Stimulated activated CD4-positive, alpha-beta T cell treated with anti-CD3 and anti-CD28 coated beads, Interleukin-15, amount 100 ng/mL, for 1 hour (primary cell): Measurements from ENCODE around the gene ST6GALNAC6.
"Not testable (repeated sequence)": the region's sequence is repeated elsewhere in the genome, so short reads cannot be mapped to it uniquely, and the experiment has no call there.

Experiments
- DNase-seq, 2 donors: peaks; one replicate each; pipeline ENCODE4 v3.0.0-alpha.2; 2020; ENCODE audit warnings: low read depth in 1 of 2, low spot score in 1 of 2

Gene ST6GALNAC6

DNA sequence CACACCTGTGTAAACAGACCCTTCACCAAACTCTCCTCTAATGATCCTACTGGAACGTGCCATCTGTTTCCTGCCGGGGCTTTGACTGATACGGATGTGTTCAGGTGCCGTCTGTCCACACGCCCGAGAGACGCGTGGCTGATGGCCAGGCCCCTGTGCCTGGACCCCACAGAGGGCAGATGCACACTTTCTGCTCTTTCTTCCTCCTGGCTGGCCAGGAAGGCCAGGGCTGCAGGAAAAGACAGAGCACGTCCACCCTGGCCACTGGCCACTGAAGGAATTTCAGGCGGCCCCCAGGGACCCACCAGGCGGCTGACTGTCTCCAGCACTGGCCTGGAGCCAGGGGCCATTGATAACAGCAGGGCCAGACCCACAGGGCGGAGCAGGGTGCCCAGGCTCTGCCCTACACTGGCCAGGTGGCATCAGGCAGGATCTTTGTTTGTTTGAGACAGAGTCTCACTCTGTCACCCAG lies 41.3 kb downstream of the ST6GALNAC6 start:
- no peak for DNase-seq

GRCh38 chr9:127857278-127857677 lies 42.1 kb downstream of the ST6GALNAC6 start:
- no peak for DNase-seq

DNA sequence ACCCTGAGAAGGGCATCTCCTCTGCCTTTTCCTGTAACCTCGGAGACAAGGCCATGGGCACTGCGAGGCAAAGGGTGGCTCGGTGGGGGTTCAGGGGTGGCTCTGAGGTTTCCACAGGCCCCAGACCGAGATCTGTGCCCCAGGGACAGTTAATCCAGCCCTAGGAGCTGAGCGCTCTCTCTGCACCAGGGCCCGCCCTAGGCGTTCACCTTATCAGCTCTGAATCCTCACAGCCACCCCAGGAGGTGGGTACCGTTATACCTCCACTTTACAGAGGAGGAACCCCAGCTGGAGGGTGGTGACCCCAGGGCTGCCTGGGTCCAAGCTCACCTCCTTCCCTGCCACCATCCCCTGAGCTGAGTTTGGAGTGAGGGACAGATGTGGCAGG lies 42.7 kb downstream of the ST6GALNAC6 start:
- no peak for DNase-seq

DNA sequence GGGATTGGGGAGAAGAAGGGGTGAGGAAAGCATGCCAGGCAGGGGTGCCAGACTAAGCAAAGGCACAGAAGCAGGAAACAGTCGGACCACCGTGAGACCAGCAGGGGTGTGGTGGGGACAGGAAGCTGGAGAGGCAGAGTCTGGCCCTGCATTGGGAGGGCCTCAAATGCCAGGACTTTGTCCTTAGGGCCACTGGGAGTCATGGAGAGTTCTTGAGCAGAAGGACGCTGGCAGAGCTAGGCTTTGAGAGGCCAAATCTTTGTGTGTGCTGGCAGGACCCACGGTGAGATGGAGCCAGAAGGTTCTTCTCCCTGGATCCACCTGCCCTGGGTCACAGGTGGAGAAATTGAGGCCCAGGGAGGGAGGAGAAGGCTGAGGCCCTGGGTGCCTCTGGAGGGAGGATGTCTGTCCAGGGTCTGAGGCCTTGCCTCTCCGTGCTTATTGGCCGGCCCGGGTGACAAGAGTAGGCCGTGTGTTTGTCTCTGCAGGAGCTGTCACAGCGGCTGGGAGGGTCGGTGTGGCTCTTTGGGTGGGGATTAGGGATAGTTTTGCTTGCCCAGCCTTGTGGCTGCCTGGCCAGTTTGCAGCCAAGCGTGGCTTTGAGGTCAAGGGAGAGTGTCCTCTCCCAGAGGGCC lies 43.2 kb downstream of the ST6GALNAC6 start:
- DNase-seq: no peak

- no peak for DNase-seq
Observed at GRCh38 chr9:127855522-127855921, 43.9 kb downstream of the ST6GALNAC6 start.

DNA sequence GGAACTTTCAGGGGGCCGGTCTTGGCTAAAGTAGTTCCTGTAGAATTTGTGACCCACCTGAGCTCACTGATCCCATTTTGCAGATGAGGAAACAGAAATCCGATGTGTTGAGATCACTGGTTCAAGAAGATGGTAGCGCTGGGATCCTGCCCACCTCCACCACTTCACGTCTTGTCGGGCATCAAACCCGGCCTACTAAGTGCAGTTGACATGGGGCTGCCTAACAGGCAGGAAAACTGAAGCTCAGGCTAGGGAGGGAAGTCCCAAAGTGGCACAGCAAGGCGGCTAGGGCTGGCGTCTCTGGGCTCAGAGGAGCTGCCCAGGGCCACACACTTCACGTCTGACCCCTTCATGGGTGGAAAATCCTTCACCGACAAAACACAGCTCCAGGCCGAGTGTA lies 44.4 kb downstream of the ST6GALNAC6 start:
- no peak for DNase-seq

DNA sequence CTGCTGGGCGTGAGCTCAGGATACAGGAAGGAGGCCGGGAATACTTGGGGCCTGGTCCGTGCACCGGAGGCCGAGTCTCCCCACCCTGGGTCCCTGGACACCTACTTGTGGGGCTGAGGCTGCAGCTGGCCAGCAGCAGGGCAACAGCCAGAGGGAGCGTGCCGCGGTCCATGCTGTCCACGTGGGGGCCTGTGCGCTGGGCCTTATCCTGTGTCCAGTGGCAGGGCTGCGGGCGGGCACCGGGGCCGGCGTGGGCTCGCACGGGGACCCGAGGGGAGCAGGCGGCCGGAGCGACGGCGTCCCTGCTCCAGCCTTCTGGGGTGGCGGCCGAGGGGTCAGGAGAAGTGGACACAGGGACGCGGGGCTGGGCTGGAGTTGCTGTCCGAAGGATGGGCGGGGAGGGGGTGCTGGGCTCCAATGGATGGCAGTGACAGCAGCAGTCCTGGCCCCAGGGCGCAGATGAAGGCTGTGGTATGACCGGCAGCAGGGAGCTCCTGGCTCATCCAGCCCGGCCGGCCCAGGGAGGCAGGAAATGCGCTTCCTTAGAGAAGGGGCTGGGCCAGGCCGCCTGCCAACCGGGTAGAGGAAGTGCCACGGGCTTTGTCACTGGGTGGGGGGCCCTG lies 45.1 kb downstream of the ST6GALNAC6 start, which contains the start of gene ENG:
TSS of gene ENG (minus strand) at position 475 of the 623 bp plus-strand sequence. CDS start at position 172, 303 bp downstream.
- DNase-seq: no peak

DNA sequence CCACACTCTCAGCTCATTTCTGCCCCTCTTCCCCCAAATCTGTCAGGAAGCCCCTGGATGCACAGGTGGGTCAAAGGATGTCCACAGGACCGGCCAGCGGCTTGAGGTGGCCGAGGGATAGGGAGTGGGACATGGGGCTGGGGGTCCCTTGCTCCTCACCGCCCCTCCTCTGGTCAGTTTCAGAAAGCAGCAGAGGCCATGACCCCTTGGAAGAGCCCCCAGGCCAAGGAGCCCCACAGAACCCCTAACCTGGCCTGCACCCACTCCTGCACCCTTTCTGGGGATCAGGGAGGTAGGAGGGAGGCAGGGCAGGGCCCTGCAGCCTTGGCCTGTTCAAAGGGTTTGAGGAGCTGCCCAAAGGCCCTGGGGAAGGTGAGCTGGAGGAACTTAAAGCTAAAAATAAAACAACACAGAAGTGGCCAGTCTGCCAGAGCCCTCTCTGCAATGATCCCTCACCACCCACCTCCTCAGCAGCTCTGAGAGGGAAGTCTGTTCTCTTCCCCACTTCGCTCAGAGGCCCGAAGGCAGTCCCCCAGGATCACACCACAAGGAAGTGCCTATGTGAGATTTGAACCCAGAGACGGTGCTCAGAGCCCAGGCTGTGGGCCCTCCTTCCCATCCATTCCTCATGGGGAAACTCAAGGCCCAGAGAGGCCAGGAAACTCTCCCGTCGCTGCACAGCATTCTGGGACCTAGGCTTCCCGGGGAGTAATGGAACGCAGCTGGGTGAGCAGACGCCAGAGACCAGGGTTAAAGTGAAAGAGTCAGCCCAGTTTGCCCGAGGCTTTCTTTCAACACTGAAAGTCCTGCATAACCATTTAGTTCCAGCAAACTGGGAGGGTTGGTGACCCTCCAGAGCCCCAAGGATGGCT lies 45.9 kb downstream of the ST6GALNAC6 start:
- no peak for DNase-seq

DNA sequence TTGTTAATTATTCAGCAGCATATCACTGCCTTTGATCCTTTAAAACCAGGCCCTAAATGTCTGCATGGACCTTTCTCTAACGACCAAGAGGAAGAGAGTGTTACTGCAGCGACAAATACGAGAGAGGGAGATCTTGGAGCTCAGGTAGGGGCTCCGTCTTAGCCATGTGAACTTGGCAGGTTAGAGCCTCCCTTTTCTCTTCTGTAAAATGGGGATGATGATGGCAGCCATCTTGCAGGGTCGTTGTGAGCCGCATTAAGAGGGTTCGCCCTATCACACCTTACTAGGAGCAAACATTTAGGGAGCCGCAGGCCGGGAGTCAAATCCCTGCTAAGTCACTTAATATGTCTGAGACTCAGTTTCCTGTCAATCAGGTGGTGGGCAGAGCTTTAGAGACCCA lies 46.6 kb downstream of the ST6GALNAC6 start:
- DNase-seq: no peak

DNA sequence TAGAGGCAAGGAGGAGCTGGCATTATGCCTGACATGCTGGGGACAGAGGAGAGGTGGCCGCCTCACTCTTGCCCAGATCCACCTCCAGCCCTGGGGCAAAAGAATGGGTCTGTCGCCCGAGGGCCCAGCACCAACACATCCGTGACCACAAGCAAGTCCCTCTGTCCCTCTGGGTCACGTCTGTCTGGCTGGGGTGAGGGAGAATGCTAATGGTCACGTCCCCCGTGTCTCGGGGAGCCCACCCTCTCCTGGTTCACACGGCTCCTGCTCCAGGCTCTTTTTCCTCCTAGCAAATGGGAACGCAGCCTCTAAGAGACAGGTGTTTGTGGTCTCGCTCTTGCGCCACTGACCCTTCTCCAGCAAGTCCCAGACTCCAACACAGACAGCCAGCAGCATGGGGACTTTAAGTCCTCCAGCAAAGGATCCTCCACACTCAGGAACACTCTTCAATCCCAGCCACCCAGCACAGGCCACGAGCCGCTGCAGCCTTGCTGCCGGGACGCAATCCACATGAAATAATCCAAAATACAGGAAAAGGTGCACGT lies 49.0 kb downstream of the ST6GALNAC6 start:
- no peak for DNase-seq

DNA sequence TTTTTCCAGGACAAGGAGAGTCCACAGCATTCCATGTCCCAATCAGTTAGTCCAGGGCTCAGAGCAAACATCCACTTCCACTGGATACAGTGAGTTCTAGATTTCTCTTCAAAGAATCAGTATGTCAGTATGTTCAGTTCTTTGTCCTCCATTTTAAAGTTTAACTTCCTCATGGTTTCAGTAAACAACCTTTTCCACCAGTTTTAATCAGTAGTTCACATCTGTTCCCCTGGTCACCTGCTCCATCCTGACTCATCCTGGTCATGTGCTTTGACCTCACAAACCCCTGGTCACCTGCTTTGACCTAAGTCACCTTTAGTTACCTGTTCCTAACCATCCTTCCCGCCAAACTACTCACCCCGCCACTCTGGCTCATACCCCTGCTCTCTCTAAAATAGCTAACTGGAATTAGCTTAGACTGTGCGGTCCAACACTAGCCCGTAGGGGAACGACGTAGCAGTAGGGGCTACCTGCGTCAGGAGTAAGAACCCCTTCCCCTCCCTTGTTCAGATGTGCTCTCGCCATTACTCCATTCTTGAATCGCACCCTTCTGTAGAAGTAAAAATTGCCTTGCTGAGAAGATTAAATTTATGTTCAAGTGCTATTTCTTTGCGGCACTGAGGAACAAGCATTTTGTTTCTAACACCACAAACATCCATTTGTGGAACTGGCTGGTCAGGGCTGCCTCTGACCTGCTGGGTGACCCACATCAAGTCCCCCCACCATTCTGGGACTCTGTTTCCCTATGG lies 50.5 kb downstream of the ST6GALNAC6 start:
- DNase-seq: no peak

- DNase-seq: no peak
Observed at GRCh38 chr9:127847833-127848755, 51.3 kb downstream of the ST6GALNAC6 start.

- no peak for DNase-seq
Observed at GRCh38 chr9:127847178-127847510, 52.3 kb downstream of the ST6GALNAC6 start.

- DNase-seq: no peak
Observed at GRCh38 chr9:127846443-127847177, 52.8 kb downstream of the ST6GALNAC6 start.

DNA sequence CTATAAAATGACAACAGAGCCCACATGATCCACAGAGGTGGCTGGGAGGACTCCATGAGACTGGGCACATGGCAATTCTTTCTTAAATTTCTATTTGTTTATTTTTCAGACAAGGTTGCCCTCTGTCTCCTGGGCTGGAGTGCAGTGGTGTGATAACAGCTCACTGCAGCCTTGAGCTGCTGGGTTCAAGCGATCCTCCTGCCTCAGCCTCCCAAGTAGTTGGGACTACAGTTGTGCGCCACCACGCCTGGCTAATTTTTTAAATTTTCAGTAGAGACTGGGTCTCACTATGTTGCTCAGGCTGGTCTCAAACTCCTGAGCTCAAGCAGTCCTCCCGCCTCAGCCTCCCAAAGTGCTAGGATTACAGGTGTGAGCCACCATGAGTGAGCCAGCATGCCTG lies 53.8 kb downstream of the ST6GALNAC6 start:
- not testable (repeated sequence) for DNase-seq

- no peak for DNase-seq
Observed at GRCh38 chr9:127844821-127845359, 54.5 kb downstream of the ST6GALNAC6 start.

DNA sequence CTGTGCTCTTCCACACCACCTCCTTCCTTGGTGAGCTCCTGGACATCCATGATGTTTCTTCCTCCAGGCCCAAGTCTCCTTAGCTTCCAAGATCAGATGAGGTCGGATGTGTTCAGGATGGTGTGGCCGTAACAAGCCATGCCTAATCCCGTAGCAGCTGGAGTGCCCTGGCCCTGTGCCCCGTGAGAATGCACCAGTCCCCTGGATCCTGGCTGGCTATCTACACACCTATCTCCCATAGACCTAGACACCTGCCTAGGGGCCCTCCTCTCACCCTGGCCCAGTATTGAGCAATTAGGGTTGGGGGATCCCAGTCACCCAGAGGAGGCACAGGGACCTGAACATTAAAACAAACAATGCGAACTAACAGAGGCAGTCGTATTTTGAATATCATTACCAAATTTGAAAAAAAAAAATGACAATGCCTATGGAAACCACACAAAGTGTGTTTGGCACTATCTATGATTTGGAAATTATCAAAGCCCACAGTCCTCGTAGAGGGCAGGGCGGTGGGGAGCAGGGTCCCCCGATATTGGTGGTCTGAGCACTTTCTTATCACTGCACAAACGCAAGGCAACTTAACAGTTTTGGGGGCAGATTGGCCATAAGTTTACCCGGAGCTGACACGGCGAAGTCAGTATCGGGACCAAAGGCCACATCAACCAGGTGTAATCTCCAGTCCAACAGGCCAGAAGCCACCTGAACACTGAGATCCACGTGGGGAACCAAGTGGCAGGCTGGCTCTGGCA lies 58.1 kb downstream of the ST6GALNAC6 start:
- DNase-seq: no peak

DNA sequence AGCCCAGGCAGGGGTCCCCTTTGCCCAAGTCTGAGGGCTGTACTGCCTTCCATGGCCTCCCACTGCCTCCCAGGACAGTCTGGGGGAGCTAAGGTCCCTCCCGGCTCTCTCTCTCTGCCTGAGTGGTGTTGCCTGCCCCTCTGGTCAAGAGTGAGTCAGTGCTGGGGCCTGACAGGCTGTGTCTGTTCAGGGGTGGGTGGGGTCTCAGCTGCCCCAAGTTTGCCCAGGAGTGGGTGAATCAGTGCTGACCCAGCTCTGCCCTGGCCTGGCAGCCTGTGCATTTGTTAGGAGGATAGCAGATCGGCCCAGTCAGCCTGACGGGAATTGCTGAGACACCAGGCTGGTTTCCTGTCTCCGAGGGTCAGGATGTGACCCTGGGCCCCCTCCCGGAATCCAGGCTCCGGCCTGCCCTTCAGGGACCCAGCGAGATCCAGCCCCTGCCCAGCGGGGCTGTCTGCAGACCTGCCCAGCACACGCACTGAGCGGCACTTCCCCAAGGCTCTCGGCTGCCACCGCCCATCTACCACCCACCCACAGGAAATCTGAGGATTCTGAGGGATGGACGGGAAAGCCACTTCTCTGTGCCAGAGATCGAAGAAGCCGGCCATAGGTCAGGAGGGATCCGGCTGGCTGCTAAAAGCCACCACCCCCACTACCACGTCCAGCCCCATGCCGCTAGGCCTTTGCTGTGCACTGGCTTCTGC lies 60.9 kb downstream of the ST6GALNAC6 start:
- DNase-seq: no peak
